Endodermal cell (in vitro differentiated cells): ENCODE measurements around the gene EPHB1. TPM values are rescaled to one million over a fixed set of nuclear protein-coding genes. Genes with fewer than 3 reads are reported as not detected.

Experiments used
- DNase-seq: peaks from one replicate; pipeline ENCODE4 v3.0.0-alpha.2; 2017
- H3K27ac ChIP-seq: 2 replicates; pipeline ENCODE4 v1.5.1; 2013; ENCODE audit warnings: mild to moderate bottlenecking, low read depth, low read length, moderate library complexity
- H3K27me3 ChIP-seq: 2 replicates; pipeline ENCODE4 v1.6.1; 2013; ENCODE audit warnings: mild to moderate bottlenecking, low read length, moderate library complexity; ENCODE audit not compliant: insufficient read depth, control insufficient read depth, poor library complexity, severe bottlenecking
- H3K36me3 ChIP-seq: 2 replicates; pipeline ENCODE4 v1.7.0; 2013; ENCODE audit warnings: mild to moderate bottlenecking, low read length, moderate library complexity; ENCODE audit not compliant: control insufficient read depth, insufficient read depth
- H3K4me1 ChIP-seq: one replicate; pipeline ENCODE4 v1.7.0; 2013; ENCODE audit warnings: low read length; ENCODE audit not compliant: control insufficient read depth, insufficient read depth
- H3K4me3 ChIP-seq: 2 replicates; pipeline ENCODE4 v1.5.1; 2013; ENCODE audit warnings: mild to moderate bottlenecking, low read length, moderate library complexity
- H3K9ac ChIP-seq: 2 replicates; pipeline ENCODE4 v1.6.1; 2013; ENCODE audit warnings: mild to moderate bottlenecking, low read length, moderate library complexity; ENCODE audit not compliant: poor library complexity, severe bottlenecking; ENCODE audit errors: extremely low read depth
- H3K9me3 ChIP-seq: 2 replicates; pipeline ENCODE4 v1.6.1; 2013; ENCODE audit warnings: mild to moderate bottlenecking, low read length, moderate library complexity; ENCODE audit not compliant: control insufficient read depth
- H3K27ac Mint-ChIP-seq: 2 replicates; pipeline ENCODE4 v1.8.0; 2020; ENCODE audit warnings: mixed read lengths
- H3K27me3 Mint-ChIP-seq: 2 replicates; pipeline ENCODE4 v1.8.0; 2021; ENCODE audit warnings: mild to moderate bottlenecking, mixed read lengths; ENCODE audit not compliant: insufficient read depth
- H3K36me3 Mint-ChIP-seq: 2 replicates; pipeline ENCODE4 v1.8.0; 2020; ENCODE audit warnings: low read depth, mixed read lengths
- H3K4me1 Mint-ChIP-seq: 2 replicates; pipeline ENCODE4 v1.8.0; 2020; ENCODE audit warnings: mixed read lengths
- H3K4me3 Mint-ChIP-seq: 2 replicates; pipeline ENCODE4 v1.8.0; 2020; ENCODE audit warnings: mild to moderate bottlenecking, moderate library complexity, mixed read lengths
- H3K9me3 Mint-ChIP-seq: 2 replicates; pipeline ENCODE4 v1.8.0; 2020; ENCODE audit warnings: mild to moderate bottlenecking, mixed read lengths
- WGBS, 2 experiments: methylation state at CpG; one replicate each; pipeline versions ENCODE4 v1.1.5 to v1.1.7; 2013; ENCODE audit warnings: missing lambda C conversion rate in 2 of 2, mixed read lengths in 1 of 2; ENCODE audit not compliant: insufficient coverage in 1 of 2, insufficient read length in 1 of 2; 5-methylcytosine and 5-hydroxymethylcytosine counted together
- total RNA-seq, 2 donors: library from RNA; stranded (reverse); fragmentation: NEBNext Ultra II Directional in 1 of 2; extraction: Animal tissue kit (Norgen Biotek cat#: 25700) in 1 of 2; gene quantifications; 2 replicates in 1 of 2; 3 replicates in 1 of 2; pipeline ENCODE4 v1.2.1, GENCODE V29; 2021
- TF ChIP-seq, protein P1 (sequence below): fragments of 200-600 bp; sonication (generic); conservative IDR thresholded peaks from 2 replicates; pipeline ENCODE4 v1.5.0; 2021; ENCODE audit warnings: antibody characterized with exemption, mild to moderate bottlenecking

The EPHB1 gene
- total RNA-seq, 2 donors from 2014 or later: 2.9 to 3.6 TPM

DNA sequence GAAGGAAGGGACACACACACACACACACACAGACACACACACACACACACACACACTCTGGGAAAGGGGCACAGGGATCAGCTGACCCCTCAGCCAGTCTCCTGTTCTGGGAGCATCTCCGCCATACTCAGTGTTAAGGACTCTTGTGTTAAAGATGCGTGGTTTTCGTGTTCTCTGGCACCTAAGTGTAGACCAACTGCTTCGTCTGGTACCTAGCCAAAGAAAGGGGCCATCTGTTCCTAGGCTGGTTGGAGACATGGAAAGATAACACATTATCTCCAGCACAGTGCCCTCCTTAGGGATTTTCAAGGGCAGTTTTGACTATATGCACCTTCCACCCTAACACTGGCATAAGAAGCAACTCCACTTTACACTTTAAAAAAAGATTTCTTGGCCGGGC is 65.1 kb downstream of the EPHB1 start:
- Histone ChIP-seq H3K4me3 (no peak overlapping the region), H3K9ac (no peak overlapping the region), H3K36me3 (no peaks in the 10 kb centered on the region), H3K27me3 (peaks cover 7% of the 10 kb centered on the region), H3K9me3 (no peaks in the 10 kb centered on the region), H3K27ac (no peak overlapping the region), H3K4me1 (peaks cover 9% of the 10 kb centered on the region)
- peak; percentile 36 for DNase-seq
- TF ChIP-seq, protein P1, sequence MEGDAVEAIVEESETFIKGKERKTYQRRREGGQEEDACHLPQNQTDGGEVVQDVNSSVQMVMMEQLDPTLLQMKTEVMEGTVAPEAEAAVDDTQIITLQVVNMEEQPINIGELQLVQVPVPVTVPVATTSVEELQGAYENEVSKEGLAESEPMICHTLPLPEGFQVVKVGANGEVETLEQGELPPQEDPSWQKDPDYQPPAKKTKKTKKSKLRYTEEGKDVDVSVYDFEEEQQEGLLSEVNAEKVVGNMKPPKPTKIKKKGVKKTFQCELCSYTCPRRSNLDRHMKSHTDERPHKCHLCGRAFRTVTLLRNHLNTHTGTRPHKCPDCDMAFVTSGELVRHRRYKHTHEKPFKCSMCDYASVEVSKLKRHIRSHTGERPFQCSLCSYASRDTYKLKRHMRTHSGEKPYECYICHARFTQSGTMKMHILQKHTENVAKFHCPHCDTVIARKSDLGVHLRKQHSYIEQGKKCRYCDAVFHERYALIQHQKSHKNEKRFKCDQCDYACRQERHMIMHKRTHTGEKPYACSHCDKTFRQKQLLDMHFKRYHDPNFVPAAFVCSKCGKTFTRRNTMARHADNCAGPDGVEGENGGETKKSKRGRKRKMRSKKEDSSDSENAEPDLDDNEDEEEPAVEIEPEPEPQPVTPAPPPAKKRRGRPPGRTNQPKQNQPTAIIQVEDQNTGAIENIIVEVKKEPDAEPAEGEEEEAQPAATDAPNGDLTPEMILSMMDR: no peak
- H3K27ac Mint-ChIP-seq: no peak overlapping the region
- H3K4me1 Mint-ChIP-seq: peaks cover 12% of the 10 kb centered on the region
- H3K9me3 Mint-ChIP-seq: no peaks in the 10 kb centered on the region
- H3K4me3 Mint-ChIP-seq: no peak overlapping the region
- 95 to 96% methylated on average over 4 to 5 of the region's 5 CpGs for WGBS, 2 experiments
- no peaks in the 10 kb centered on the region for H3K36me3 Mint-ChIP-seq
- peaks cover 6% of the 10 kb centered on the region for H3K27me3 Mint-ChIP-seq

DNA sequence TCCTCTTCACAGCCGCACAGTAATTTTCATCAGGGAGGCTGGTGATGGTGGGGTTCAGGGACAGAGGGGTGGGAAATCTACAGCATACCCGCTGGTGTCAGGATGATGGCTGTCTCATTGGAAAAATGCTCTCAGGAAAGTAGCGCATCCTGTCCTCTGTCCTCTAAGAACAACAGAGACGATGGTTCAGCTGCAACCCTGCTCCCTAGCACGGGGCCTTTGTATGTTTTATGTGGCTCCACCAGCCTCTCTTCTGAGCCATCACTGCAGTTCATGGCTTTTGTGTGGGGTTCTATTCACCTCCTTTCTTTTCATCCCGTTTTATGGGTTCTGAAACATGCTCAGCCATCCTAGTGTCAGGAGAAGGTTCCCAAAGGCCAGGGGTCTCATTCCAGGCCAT is 68.9 kb downstream of the EPHB1 start:
- WGBS, 2 experiments: 75 to 91% methylated on average over 5 to 6 of the region's 6 CpGs
- Mint-ChIP-seq H3K36me3 (no peaks in the 10 kb centered on the region), H3K9me3 (no peaks in the 10 kb centered on the region), H3K27ac (no peak overlapping the region), H3K27me3 (peaks cover 10% of the 10 kb centered on the region), H3K4me1 (peaks cover 13% of the 10 kb centered on the region), H3K4me3 (no peak overlapping the region)
- Histone ChIP-seq H3K9ac (no peak overlapping the region), H3K4me1 (peaks cover 6% of the 10 kb centered on the region), H3K4me3 (no peak overlapping the region), H3K36me3 (no peaks in the 10 kb centered on the region), H3K27ac (no peak overlapping the region), H3K27me3 (peaks cover 8% of the 10 kb centered on the region), H3K9me3 (no peaks in the 10 kb centered on the region)
- no peak for DNase-seq
- TF ChIP-seq, protein P1: no peak

DNA sequence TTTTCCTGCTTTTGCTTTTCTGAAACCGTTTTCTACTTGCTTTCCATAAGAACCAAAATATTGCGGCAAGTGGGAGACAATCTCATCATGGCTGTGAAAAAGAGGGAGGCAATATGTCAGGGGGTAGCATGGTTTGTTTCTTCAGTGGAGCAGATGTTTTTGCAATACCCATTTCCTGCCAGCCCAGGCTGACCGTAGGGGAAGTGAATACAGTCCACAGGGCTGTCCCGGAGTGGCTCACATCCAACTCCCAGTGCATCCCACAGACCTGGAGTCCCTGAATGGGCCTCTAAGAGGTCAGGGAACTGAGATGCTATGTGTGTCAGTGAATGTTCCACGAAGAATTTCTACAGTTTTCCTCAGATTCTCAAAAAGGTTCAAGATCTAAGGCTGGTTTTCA is 69.6 kb downstream of the EPHB1 start:
- H3K4me3 Mint-ChIP-seq: no peak overlapping the region

More for the DNA sequence above, 69.6 kb downstream of the EPHB1 start:
- H3K9me3 ChIP-seq: no peaks in the 10 kb centered on the region
- Mint-ChIP-seq H3K4me1 (peaks cover 10% of the 10 kb centered on the region), H3K36me3 (no peaks in the 10 kb centered on the region), H3K9me3 (no peaks in the 10 kb centered on the region), H3K27ac (no peak overlapping the region), H3K27me3 (peaks cover 10% of the 10 kb centered on the region)
- H3K27ac ChIP-seq: no peak overlapping the region
- H3K36me3 ChIP-seq: no peaks in the 10 kb centered on the region
- no peak overlapping the region for H3K9ac ChIP-seq
- peaks cover 8% of the 10 kb centered on the region for H3K27me3 ChIP-seq
- no peak overlapping the region for H3K4me3 ChIP-seq
- TF ChIP-seq, protein P1: no peak
- peak; percentile 30 for DNase-seq
- 83 to 84% methylated on average over 2 to 5 of the region's 5 CpGs for WGBS, 2 experiments
- no peaks in the 10 kb centered on the region for H3K4me1 ChIP-seq
